Mesothelial cell of epicardium (in vitro differentiated cells): Measurements from ENCODE around the gene TBC1D16. TPM values are rescaled to one million over a fixed set of nuclear protein-coding genes. Genes with fewer than 3 reads are reported as not detected.

Source experiments
- DNase-seq, 2 experiments: peaks; one replicate each; pipeline ENCODE4 v3.0.0; 2021; ENCODE audit warnings: low spot score in 2 of 2; ENCODE audit not compliant: unreplicated experiment in 2 of 2
- H3K27ac Mint-ChIP-seq: 2 replicates; pipeline ENCODE4 v1.8.0; 2021; ENCODE audit warnings: mixed read lengths
- H3K27me3 Mint-ChIP-seq: 2 replicates; pipeline ENCODE4 v1.8.0; 2021; ENCODE audit warnings: low read depth, mixed read lengths
- H3K36me3 Mint-ChIP-seq: 2 replicates; pipeline ENCODE4 v1.8.0; 2021; ENCODE audit warnings: mixed read lengths
- H3K4me1 Mint-ChIP-seq: 2 replicates; pipeline ENCODE4 v1.8.0; 2021; ENCODE audit warnings: mixed read lengths
- H3K4me3 Mint-ChIP-seq: 2 replicates; pipeline ENCODE4 v1.8.0; 2021; ENCODE audit warnings: mild to moderate bottlenecking, moderate library complexity, mixed read lengths
- H3K9me3 Mint-ChIP-seq: 2 replicates; pipeline ENCODE4 v1.8.0; 2021; ENCODE audit warnings: mixed read lengths
- total RNA-seq: library from RNA; stranded (reverse); gene quantifications from 3 replicates; pipeline ENCODE4 v1.2.1, GENCODE V29; 2021
- TF ChIP-seq, protein P1 (sequence below): fragments of 200-600 bp; sonication (generic); IDR thresholded peaks from one replicate; pipeline ENCODE4 v1.5.0; 2021; ENCODE audit warnings: antibody characterized with exemption; ENCODE audit not compliant: unreplicated experiment

Gene TBC1D16, protein sequence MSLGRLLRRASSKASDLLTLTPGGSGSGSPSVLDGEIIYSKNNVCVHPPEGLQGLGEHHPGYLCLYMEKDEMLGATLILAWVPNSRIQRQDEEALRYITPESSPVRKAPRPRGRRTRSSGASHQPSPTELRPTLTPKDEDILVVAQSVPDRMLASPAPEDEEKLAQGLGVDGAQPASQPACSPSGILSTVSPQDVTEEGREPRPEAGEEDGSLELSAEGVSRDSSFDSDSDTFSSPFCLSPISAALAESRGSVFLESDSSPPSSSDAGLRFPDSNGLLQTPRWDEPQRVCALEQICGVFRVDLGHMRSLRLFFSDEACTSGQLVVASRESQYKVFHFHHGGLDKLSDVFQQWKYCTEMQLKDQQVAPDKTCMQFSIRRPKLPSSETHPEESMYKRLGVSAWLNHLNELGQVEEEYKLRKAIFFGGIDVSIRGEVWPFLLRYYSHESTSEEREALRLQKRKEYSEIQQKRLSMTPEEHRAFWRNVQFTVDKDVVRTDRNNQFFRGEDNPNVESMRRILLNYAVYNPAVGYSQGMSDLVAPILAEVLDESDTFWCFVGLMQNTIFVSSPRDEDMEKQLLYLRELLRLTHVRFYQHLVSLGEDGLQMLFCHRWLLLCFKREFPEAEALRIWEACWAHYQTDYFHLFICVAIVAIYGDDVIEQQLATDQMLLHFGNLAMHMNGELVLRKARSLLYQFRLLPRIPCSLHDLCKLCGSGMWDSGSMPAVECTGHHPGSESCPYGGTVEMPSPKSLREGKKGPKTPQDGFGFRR
- 69.8 to 76.0 TPM (median 73.2 TPM) in 3 replicates for total RNA-seq

DNA sequence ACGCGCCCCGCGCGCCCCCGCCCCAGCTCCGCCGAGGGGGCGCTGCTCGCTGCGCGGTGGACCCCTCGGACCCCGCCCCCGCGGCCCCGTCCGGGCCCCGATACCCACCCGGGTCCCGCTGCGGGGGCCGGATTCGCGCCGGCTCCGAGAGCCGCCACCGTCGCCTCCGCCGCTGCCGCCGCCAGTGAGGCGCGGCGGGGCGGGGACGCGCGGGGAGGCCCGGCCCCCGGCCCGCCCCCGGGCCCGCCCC, at the start of gene TBC1D16:
Gene TBC1D16 (minus strand): TSS at position 186 of the 250 bp plus-strand sequence. CDS start 22,325 bp downstream, outside the sequence.
- Mint-ChIP-seq H3K4me3 (peak within 1 kb of the TSS; percentile 95), H3K36me3 (peaks cover 7% of the 10 kb centered on the region), H3K27ac (peak within 1 kb of the TSS; percentile 97), H3K4me1 (peaks cover 23% of the 10 kb centered on the region), H3K27me3 (no peaks in the 10 kb centered on the region), H3K9me3 (no peaks in the 10 kb centered on the region)
- no peak for DNase-seq
- TF ChIP-seq, protein P1, sequence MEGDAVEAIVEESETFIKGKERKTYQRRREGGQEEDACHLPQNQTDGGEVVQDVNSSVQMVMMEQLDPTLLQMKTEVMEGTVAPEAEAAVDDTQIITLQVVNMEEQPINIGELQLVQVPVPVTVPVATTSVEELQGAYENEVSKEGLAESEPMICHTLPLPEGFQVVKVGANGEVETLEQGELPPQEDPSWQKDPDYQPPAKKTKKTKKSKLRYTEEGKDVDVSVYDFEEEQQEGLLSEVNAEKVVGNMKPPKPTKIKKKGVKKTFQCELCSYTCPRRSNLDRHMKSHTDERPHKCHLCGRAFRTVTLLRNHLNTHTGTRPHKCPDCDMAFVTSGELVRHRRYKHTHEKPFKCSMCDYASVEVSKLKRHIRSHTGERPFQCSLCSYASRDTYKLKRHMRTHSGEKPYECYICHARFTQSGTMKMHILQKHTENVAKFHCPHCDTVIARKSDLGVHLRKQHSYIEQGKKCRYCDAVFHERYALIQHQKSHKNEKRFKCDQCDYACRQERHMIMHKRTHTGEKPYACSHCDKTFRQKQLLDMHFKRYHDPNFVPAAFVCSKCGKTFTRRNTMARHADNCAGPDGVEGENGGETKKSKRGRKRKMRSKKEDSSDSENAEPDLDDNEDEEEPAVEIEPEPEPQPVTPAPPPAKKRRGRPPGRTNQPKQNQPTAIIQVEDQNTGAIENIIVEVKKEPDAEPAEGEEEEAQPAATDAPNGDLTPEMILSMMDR, result no peak

DNA sequence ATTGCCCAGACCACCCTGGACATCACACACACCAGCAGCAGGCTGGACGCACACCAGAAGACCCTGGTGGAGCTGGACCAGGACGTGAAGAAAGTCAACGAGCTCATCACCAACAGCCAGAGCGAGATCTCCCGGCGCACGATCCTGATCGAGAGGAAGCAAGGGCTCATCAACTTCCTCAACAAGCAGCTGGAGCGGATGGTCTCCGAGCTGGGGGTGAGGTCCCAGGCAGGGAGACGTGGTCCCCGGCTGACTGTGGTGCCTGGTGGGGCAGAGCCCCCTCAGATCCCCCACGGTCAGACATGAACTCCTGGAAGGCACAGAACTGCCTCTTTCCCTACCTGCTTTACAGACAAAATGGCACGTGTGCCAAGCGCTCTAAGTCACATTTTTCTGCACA, 49.1 kb upstream of the TBC1D16 start:
- H3K36me3 Mint-ChIP-seq, result peaks cover 5% of the 10 kb centered on the region
- DNase-seq, result no peak
- H3K4me1 Mint-ChIP-seq, result peaks cover 15% of the 10 kb centered on the region
- no peak overlapping the region for H3K4me3 Mint-ChIP-seq
- TF ChIP-seq, protein P1, result no peak
- no peaks in the 10 kb centered on the region for H3K9me3 Mint-ChIP-seq
- no peak overlapping the region for H3K27ac Mint-ChIP-seq
- H3K27me3 Mint-ChIP-seq, result no peaks in the 10 kb centered on the region

DNA sequence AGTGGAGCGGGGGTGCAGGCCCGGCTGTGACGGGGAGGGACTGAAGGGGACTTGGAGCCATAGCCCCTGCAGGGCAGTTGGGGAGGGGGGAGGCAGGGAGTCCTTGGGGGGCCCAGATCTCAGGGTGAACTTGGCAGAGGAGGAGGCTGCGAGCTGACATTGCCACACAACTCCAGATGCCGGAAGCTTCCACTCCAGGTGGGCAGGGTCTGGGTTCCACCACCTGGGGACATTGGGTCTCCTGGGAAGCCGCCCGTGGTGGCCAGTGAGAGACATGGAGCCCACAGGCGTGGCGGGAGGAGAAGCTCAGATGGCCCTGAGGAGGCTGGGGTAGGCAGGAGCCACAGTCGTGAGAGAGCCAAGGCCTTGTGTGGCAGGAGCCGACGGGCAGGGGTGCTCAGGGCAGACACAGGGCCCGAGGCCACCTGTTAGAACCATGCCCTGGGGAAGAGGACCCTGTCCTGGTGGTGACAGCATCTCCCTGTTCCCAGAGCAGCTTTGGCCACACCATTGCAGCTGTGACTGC, 47.5 kb upstream of the TBC1D16 start:
- Mint-ChIP-seq H3K27ac (no peak overlapping the region), H3K27me3 (no peaks in the 10 kb centered on the region), H3K36me3 (peaks cover 6% of the 10 kb centered on the region), H3K4me3 (no peak overlapping the region), H3K9me3 (no peaks in the 10 kb centered on the region), H3K4me1 (peaks cover 15% of the 10 kb centered on the region)
- TF ChIP-seq, protein P1, result no peak
- DNase-seq, result no peak

DNA sequence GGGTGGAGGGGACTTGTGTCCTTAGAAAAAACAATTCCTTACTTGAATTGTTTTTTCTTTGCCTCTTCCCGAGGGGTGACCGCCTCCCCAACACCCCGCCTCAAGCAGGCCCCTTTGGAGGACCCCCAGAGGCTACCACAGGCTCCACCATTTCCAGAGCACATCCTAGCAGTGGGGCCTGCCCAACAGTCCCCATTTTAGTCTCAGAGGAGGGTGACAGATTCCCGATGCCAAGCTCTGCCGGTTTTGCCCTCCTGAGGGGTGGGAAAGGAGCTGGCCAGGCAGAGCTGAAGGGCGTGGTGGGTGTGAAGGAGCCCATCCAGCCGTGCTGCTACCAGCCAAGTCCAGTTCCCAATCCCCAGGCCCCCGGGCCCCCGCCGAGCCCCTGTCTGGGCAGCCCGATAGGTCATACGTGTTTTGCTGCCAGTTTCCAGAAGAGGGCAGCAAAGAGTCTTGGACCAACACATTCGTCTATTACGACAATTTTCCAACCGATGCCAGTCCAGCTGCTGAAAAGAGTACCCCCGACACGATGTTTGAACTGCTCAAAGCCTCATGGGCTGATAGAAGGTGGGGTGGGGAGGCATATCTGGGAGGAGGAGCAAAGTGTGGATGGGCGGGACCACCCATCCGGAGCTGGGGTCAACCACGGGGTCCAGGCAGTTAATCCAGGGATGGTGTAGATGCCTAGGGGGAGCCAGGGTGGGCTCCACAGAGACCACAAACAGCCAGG, 46.9 kb upstream of the TBC1D16 start:
- peaks cover 15% of the 10 kb centered on the region for H3K4me1 Mint-ChIP-seq
- peak in 1 of 2 experiments; percentile 65 for DNase-seq
- no peak overlapping the region for H3K4me3 Mint-ChIP-seq
- peaks cover 9% of the 10 kb centered on the region for H3K36me3 Mint-ChIP-seq
- TF ChIP-seq, protein P1, result peak; percentile 69
- H3K27ac Mint-ChIP-seq, result no peak overlapping the region
- H3K9me3 Mint-ChIP-seq, result peaks cover 2% of the 10 kb centered on the region
- no peaks in the 10 kb centered on the region for H3K27me3 Mint-ChIP-seq

DNA sequence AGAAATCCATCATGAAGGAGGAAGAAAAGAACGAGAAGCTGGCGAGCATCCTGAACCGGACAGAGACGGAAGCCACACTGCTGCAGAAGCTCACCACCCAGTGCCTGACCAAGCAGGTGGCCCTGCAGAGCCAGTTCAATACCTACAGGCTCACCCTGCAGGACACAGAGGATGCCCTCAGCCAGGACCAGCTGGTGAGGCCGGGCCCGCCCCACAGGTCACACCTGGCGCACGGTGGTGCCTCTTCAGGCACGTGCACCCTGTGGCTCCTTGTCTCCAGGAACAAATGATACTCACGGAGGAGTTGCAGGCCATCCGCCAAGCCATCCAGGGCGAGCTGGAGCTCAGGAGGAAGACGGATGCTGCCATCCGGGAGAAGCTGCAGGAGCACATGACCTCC, 45.9 kb upstream of the TBC1D16 start:
- Mint-ChIP-seq H3K4me3 (no peak overlapping the region), H3K9me3 (peaks cover 4% of the 10 kb centered on the region), H3K4me1 (peaks cover 15% of the 10 kb centered on the region), H3K36me3 (peaks cover 10% of the 10 kb centered on the region), H3K27ac (no peak overlapping the region), H3K27me3 (no peaks in the 10 kb centered on the region)
- no peak for DNase-seq
- TF ChIP-seq, protein P1, result no peak
